Subcutaneous adipose tissue (tissue), 4 donors: Measurements from ENCODE around the gene LOXL4. TPM values are rescaled to one million over a fixed set of nuclear protein-coding genes. Genes with fewer than 3 reads are reported as not detected.

ENCODE experiments used
- total RNA-seq, 4 donors: library from RNA; depleted of rRNA; stranded (reverse); fragments of >200 nt; gene quantifications; one replicate each; pipeline ENCODE4 v1.1.0, GENCODE V29; 2016
- TF ChIP-seq, protein P1 (sequence below): fragments of 450-650 bp; IDR thresholded peaks from one replicate; pipeline ENCODE4 v1.5.1; 2016; ENCODE audit warnings: low read depth, mild to moderate bottlenecking, control low read depth, antibody characterized with exemption, moderate library complexity

Gene LOXL4
- total RNA-seq, 4 donors from 2014 or later: 7.5 to 27.4 (median 12.8) TPM

DNA sequence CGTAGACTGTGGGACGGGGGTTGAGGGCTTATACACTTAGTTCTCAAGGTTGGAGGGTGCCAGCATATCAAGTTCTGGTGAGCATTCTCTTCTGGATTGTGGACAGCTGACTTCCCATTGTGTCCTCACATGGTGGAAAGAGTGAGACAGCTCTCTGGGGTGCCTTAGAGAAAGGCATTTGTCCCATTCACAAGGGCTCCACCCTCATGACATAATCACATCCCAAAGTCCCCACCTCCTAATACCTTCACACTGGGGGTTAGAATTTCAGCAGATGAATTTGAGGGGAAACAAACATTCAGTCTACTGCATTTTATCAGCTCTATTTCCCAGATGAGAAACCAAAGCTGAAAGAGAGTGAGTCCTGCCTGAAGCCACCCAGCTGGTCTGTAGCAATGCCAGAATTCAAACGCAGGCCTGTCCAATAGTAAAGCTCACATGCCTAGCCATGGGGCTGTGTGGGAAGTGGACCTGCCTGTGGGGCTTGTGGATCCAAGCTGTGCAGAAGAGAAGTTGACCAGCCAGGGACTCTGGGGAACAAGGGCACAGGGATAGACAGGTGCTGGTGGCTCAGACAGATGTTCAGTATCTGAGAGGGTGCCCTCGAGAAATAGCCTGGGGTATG lies 34.9 kb upstream of the LOXL4 start:
- TF ChIP-seq, protein P1, sequence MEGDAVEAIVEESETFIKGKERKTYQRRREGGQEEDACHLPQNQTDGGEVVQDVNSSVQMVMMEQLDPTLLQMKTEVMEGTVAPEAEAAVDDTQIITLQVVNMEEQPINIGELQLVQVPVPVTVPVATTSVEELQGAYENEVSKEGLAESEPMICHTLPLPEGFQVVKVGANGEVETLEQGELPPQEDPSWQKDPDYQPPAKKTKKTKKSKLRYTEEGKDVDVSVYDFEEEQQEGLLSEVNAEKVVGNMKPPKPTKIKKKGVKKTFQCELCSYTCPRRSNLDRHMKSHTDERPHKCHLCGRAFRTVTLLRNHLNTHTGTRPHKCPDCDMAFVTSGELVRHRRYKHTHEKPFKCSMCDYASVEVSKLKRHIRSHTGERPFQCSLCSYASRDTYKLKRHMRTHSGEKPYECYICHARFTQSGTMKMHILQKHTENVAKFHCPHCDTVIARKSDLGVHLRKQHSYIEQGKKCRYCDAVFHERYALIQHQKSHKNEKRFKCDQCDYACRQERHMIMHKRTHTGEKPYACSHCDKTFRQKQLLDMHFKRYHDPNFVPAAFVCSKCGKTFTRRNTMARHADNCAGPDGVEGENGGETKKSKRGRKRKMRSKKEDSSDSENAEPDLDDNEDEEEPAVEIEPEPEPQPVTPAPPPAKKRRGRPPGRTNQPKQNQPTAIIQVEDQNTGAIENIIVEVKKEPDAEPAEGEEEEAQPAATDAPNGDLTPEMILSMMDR: no peak

DNA sequence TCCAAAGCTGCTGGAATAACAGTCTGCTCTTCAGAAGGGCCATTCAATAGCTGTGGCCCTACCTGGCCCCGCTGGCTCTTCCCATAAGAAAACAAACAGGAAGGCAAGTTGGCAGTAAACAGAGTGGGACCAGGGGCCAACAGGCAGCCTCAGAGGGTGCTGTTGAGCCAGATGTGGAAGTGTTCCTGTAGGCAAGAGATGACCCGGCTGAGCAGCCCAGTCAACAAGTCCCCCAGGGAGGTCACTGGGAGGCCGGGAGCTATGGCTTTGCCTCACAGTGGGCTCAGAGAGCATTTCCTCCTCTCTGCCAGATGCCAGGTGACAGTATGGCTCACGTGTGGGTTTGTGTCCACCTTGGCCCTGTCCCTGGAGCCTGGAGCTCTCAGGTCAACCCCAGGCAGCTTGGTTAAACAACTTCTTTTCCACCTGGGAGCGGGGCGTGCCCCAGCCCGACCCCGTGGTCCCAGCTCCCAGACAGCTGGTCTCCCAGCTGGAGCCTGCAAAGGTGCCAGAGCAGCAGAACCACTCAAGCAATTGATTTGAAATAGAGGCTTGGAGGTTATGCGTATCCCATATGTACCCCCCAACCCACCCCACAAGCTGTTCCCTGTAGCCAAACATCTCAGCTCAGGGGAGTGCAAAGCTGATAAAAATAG lies 33.8 kb upstream of the LOXL4 start:
- TF ChIP-seq, protein P1: no peak

DNA sequence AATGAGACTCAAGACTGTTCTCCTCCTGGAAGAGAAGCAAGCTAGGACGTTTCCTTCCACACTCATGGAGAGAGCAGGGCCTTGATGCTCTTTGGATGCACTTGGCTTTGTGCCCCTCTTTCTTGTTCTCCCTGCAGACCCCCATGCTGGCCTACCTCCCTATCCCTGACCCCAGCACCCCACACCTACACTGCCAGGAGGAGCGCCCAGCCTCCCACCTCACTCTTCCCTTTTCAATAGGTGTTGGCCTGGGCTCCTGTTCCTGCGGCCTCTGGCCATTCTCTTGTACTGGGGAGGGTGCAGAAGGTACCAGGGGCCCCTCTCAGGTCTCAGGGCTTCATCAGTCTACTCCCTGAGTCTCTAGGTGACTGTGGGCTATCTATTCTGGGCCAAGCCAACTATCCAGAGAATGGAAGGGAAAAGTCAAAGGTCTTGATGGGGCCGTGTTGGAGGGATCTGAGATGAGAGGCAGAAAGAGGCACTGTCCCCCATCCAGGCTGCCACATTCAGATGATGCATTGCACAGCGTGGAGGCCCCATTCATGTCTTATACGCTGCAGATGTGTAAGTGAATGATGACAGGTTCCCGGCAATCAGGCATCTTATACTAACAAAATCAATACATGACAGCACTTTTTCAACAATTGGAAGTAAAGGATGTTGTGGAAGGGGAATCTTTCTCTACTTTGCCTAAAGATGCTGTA lies 32.7 kb upstream of the LOXL4 start:
- TF ChIP-seq, protein P1: no peak

DNA sequence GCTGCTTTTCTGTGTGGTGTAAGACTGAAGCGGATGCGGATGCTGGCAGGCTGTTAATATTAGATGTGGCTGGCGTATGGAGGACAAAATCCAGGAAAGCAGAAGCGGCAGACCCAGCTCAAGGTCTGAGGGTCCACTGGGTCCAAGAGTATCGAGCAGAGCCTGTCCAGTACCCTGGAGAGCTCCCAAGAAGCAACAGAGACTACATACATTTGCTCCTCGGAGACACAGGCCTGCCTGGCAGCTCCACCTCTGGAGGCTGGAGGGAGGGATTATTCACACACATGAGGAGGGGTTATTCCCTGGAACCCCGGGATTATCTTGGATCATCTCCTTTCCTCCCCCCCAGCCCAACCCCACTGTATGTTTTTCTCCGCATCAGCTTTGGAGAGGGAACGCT lies 31.3 kb upstream of the LOXL4 start:
- TF ChIP-seq, protein P1: no peak

DNA sequence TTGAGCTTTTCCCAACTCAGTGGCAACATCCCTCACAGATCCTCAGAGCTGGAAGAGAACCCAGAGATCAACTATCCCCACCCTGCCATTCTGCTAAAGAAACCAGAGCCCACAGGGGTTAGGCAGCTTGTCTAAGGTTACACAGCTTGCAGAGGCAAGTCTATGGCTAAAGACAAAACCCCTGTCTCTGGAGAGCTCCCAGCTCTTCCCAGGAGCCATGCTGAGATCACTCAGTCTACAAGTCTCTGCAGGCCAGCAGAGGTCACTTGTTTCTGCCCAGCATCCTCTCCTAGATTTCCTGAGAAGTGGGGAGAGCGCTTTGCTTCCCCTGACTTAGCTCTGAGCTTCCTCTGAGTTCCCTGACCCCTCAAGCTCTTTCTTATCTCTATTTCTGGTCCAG lies 28.5 kb upstream of the LOXL4 start:
- TF ChIP-seq, protein P1: no peak

DNA sequence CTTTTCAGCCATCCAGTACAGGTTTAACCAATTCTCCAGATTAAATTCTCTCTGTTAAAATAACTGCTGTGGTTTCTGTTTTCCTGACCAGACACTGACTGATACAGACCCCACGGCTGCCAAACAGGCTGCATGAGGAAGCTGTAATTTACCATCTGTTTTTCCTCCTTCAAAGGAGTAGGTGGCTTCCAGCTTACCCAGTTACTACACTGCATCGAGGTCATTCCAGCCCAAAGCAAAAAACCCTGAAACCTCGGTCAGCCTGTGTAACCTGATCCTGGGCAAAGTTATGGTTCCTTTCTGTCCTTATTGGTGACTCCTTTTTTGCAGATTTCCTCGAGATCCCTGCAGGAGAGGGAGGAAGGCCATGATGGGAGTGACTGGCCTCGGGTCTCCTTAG lies 27.9 kb upstream of the LOXL4 start:
- TF ChIP-seq, protein P1: no peak

DNA sequence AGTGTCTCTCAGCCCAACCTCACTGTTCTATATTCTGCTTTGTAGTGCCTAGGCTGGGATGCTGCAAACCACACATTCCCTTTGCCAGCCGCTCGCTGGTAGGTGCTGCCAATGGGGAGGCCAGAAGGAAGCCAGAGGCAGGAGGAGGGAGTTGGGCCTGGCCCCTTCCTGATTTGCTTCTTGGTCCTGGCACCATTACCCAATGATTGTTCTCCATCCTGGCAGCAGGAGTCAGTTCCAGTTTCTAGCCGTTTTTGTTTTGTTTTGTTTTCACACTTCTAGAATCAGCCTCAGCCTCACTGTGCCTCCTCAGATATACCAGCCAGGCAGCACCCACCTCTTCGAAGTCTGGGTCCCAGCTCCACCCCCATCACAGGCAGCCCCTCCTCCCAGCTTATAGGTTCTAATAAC lies 27.4 kb upstream of the LOXL4 start:
- TF ChIP-seq, protein P1: no peak
